Psoas muscle (tissue), 8 donors: ENCODE data around the gene PRDM10. TPM values are rescaled to one million over a fixed set of nuclear protein-coding genes. Genes with fewer than 3 reads are reported as not detected.
A peak's percentile ranks its signal among the peaks of the same experiment; 100 is the strongest.
"Not testable (repeated sequence)": the region's sequence is repeated elsewhere in the genome, so short reads cannot be mapped to it uniquely, and the experiment has no call there.

Experiments
- ATAC-seq, 4 donors: fragments of 200-7000 bp; cut with Tn5 transposase; one replicate each; pipeline ENCODE4 v1.9.1; 2020; ENCODE audit warnings: moderate library complexity in 3 of 4, mild to moderate bottlenecking in 2 of 4
- DNase-seq, 2 donors: peaks; one replicate each; pipeline ENCODE4 v3.0.0-alpha.2; 2020
- H3K27ac ChIP-seq: fragments of 200-600 bp; one replicate; pipeline ENCODE4 v1.8.0; 2022
- H3K27me3 ChIP-seq, 3 donors: fragments of 200-600 bp in 1 of 3; one replicate each; pipeline versions ENCODE4 v1.6.1 to v1.8.0; 2013 to 2022; ENCODE audit warnings: low read length in 2 of 3, mild to moderate bottlenecking in 2 of 3, moderate library complexity in 1 of 3; ENCODE audit not compliant: insufficient read depth in 3 of 3
- H3K36me3 ChIP-seq, 2 donors: fragments of 200-600 bp in 1 of 2; one replicate each; pipeline versions ENCODE4 v1.6.1 to v1.8.0; 2013 to 2022; ENCODE audit warnings: low read depth in 1 of 2, mild to moderate bottlenecking in 1 of 2, moderate library complexity in 1 of 2; ENCODE audit not compliant: insufficient read depth in 1 of 2
- H3K4me1 ChIP-seq: fragments of 200-600 bp; one replicate; pipeline ENCODE4 v1.8.0; 2022
- H3K4me3 ChIP-seq: fragments of 200-600 bp; one replicate; pipeline ENCODE4 v1.8.0; 2022; ENCODE audit warnings: mild to moderate bottlenecking
- H3K9me3 ChIP-seq: fragments of 200-600 bp; one replicate; pipeline ENCODE4 v1.8.0; 2022
- WGBS, 3 donors: extraction: QIAGEN DNeasy Blood & Tissue Kit; methylation state at CpG; one replicate each; pipeline versions ENCODE4 v1.1.6 to v1.1.7; 2013; 5-methylcytosine and 5-hydroxymethylcytosine counted together
- intact Hi-C, 2 donors: fragments of 100-400 bp; cut with DNase I; formaldehyde crosslinking; loops; one replicate each; pipeline versions ENCODE4 v1.11.0 to v1.14.2; 2022
- polyA plus RNA-seq, 3 donors: library from polyadenylated mRNA; stranded (reverse); fragments of 200-250 nt; gene quantifications; one replicate each; pipeline ENCODE4 v1.2.3, GENCODE V29; 2013
- total RNA-seq, 4 donors: library from RNA; stranded (reverse); fragmentation: NEBNext Ultra II Directional in 2 of 4; extraction: Animal tissue kit (Norgen Biotek cat#: 25700) in 2 of 4; gene quantifications; one replicate each; pipeline versions ENCODE4 v1.2.1 to v1.2.4, GENCODE V29; 2021 to 2023
- TF ChIP-seq, protein P1 (sequence below): fragments of 200-600 bp; IDR thresholded peaks from one replicate; pipeline ENCODE4 v1.8.0; 2022; ENCODE audit warnings: antibody characterized with exemption
- donor health status: healthy with polysubstance abuse.
- donor health status: DM: no; HTN: no; CAD: no; lungs with moderate emphysema.
- donor health status: Bipolar disorder and iron deficiency.
- donor health status: healthy.
- donor health status: DM: yes; HTN: yes; CAD: no.
- donor health status: DM: no; HTN: no; CAD: no.
- donor health status: DM: no; HTN: no; CAD: no.
- donor health status: DM: yes; HTN: yes; CAD: no.

Gene PRDM10
- total and polyA plus RNA-seq, 7 donors: 2.5 to 7.8 (median 4.2) TPM

- H3K27ac ChIP-seq: no peak overlapping the region
- no peaks in the 10 kb centered on the region for H3K27me3 ChIP-seq
- H3K36me3 ChIP-seq: peaks cover 41 to 98% of the 10 kb centered on the region in 2 donors
- no peak for DNase-seq
- 98% methylated on average over 12 of the region's 12 CpGs for WGBS, 3 donors
- H3K9me3 ChIP-seq: no peaks in the 10 kb centered on the region
- ATAC-seq: no peak
- no peak overlapping the region for H3K4me3 ChIP-seq
- intact Hi-C loops: no loop called here
- no peaks in the 10 kb centered on the region for H3K4me1 ChIP-seq
- TF ChIP-seq, protein P1, sequence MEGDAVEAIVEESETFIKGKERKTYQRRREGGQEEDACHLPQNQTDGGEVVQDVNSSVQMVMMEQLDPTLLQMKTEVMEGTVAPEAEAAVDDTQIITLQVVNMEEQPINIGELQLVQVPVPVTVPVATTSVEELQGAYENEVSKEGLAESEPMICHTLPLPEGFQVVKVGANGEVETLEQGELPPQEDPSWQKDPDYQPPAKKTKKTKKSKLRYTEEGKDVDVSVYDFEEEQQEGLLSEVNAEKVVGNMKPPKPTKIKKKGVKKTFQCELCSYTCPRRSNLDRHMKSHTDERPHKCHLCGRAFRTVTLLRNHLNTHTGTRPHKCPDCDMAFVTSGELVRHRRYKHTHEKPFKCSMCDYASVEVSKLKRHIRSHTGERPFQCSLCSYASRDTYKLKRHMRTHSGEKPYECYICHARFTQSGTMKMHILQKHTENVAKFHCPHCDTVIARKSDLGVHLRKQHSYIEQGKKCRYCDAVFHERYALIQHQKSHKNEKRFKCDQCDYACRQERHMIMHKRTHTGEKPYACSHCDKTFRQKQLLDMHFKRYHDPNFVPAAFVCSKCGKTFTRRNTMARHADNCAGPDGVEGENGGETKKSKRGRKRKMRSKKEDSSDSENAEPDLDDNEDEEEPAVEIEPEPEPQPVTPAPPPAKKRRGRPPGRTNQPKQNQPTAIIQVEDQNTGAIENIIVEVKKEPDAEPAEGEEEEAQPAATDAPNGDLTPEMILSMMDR: no peak
These were observed 117.3 kb downstream of the PRDM10 start for GRCh38 chr11:129885381-129885780.

DNA sequence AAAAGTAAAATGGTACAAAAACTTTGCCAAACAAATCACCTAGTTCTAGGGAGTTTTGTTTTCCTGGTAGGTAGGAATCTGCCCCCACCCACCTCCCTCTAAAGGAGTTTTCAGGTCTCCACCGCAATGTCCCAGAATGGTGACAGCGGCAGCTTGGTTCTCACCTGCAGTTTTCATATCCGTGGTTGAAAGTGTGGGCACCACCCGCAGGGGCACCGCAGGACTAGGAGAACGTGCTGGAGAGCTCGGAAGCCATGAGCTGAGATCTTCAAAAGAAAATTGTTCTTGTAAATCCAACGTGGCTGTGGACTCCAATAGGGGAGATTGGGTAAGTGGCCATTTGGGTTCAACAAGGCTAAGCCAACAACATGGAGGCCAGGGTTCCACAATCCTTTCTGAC, 118.1 kb downstream of the PRDM10 start:
- WGBS, 3 donors: 93 to 95% (median 95%) methylated on average over 8 of the region's 8 CpGs

GRCh38 chr11:129881570-129882170, 121.0 kb downstream of the PRDM10 start:
- peaks cover 46 to 100% of the 10 kb centered on the region in 2 donors for H3K36me3 ChIP-seq
- no peaks in the 10 kb centered on the region for H3K27me3 ChIP-seq
- DNase-seq (no peak), ATAC-seq (peak in 1 of 4 donors; percentile 43)
- no peaks in the 10 kb centered on the region for H3K9me3 ChIP-seq
- no peaks in the 10 kb centered on the region for H3K4me1 ChIP-seq
- no peak overlapping the region for H3K4me3 ChIP-seq
- TF ChIP-seq, protein P1: peak; percentile 32
- intact Hi-C loops: no loop called here
- no peak overlapping the region for H3K27ac ChIP-seq
- 77 to 83% (median 77%) methylated on average over 9 of the region's 9 CpGs for WGBS, 3 donors

More for the DNA sequence above, 118.1 kb downstream of the PRDM10 start:
- H3K9me3 ChIP-seq: no peaks in the 10 kb centered on the region
- ATAC-seq (no peak), DNase-seq (no peak)
- peaks cover 37 to 100% of the 10 kb centered on the region in 2 donors for H3K36me3 ChIP-seq
- no peaks in the 10 kb centered on the region for H3K27me3 ChIP-seq
- TF ChIP-seq, protein P1: no peak
- intact Hi-C loops: no loop called here
- no peaks in the 10 kb centered on the region for H3K4me1 ChIP-seq
- no peak overlapping the region for H3K27ac ChIP-seq
- no peak overlapping the region for H3K4me3 ChIP-seq

DNA sequence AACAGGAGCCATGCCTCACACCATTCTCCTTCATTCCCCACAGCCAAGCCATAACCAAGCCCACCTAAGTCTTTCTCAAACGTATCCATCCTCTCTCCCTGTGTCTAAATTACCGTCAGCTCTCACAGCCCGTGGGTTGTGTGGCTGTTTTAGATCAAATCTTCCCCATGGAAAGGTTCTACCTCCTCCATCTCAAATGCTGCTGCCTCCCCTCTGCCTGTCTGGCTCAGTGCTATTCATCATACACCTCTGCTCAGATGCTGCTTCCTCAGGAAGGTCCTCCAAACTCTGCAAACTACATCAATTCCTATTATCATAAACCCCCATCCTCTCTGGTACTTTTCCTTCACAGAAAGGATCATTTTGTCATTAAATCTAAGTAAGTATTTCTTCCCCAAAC, 122.3 kb downstream of the PRDM10 start:
- no peak overlapping the region for H3K27ac ChIP-seq
- ATAC-seq (no peak), DNase-seq (no peak)
- no peaks in the 10 kb centered on the region for H3K4me1 ChIP-seq
- intact Hi-C loops: no loop called here
- H3K4me3 ChIP-seq: no peak overlapping the region
- WGBS, 3 donors: 89 to 93% (median 90%) methylated on average over 3 of the region's 3 CpGs
- no peaks in the 10 kb centered on the region for H3K9me3 ChIP-seq
- H3K36me3 ChIP-seq: peaks cover 37 to 100% of the 10 kb centered on the region in 2 donors
- TF ChIP-seq, protein P1: no peak
- H3K27me3 ChIP-seq: no peaks in the 10 kb centered on the region

DNA sequence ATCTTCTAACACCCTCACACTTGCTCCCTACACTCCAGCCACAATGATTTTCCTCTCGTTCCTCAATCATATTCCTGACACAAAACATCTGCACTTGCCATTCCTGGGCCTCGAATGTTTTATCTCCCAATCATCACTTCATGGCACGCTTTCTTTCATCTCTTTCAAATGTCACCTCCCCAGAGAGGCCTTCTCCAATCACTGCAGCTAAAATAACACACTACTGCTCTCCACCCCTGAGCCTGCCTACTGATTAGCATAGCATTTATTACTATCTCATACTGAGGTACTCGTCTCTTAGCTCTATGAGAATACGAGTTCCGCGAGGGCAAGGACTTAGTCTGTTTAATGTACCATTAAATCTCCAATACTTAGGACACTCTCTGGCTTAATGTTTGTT, 130.7 kb downstream of the PRDM10 start:
- H3K27ac ChIP-seq: no peak overlapping the region
- H3K27me3 ChIP-seq: no peaks in the 10 kb centered on the region
- 84 to 89% (median 88%) methylated on average over 7 of the region's 7 CpGs for WGBS, 3 donors
- ATAC-seq (no peak), DNase-seq (no peak)
- H3K4me3 ChIP-seq: no peak overlapping the region
- H3K9me3 ChIP-seq: no peaks in the 10 kb centered on the region
- H3K36me3 ChIP-seq: peaks cover 15 to 100% of the 10 kb centered on the region in 2 donors
- intact Hi-C loops: no loop called here
- no peaks in the 10 kb centered on the region for H3K4me1 ChIP-seq
- TF ChIP-seq, protein P1: no peak

- peaks cover 10 to 100% of the 10 kb centered on the region in 2 donors for H3K36me3 ChIP-seq
- DNase-seq, H3K27ac ChIP-seq, H3K9me3 ChIP-seq, H3K4me3 ChIP-seq, intact Hi-C loops, H3K4me1 ChIP-seq, ATAC-seq, H3K27me3 ChIP-seq: not testable (repeated sequence)
- WGBS, 3 donors: 85 to 90% (median 85%) methylated on average over 16 of the region's 16 CpGs
These were observed 134.0 kb downstream of the PRDM10 start for GRCh38 chr11:129868626-129869025.
